Measurements from ENCODE around the gene MEX3A.
"Not testable (repeated sequence)": the region's sequence is repeated elsewhere in the genome, so short reads cannot be mapped to it uniquely, and the experiment has no call there.

Gene MEX3A

DNA sequence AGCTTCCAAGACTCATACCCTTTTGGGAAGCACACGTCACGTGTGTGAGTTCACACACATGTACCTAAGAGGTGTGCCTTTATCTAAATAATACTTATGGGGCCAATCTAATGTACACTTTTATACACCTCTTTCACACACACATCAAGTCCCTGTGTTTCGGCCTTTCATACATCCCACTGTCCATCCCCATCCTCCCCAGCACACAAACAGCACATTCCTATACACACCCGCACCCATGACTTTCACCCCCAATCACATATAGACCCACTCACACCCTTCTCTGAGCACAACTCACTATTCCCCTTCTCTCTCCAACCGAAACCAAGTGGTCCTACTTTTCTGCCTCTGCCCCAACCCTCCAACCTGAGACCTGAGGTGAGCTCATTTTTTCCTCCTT is 3.5 kb downstream of the MEX3A start:
- no peak for DNase-seq (ENCODE audit: low spot score)

DNA sequence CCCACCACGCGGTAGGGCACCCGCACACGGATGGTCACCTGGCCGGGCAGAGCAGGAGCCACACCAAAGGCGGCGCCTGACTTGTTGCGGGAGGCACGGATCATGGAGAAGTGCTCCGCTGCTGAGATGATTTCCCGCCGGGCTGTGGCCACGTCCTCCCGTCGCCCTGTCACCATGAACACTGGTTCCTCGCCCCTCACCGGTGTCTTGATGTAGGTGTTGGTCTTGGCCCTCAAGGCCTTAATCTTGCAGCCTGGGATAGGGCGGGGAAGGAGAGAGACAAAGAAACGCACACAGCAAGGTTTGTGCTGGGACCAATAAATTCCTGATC is 4.9 kb downstream of the MEX3A start:
- no peak for DNase-seq (ENCODE audit: low spot score)

DNA sequence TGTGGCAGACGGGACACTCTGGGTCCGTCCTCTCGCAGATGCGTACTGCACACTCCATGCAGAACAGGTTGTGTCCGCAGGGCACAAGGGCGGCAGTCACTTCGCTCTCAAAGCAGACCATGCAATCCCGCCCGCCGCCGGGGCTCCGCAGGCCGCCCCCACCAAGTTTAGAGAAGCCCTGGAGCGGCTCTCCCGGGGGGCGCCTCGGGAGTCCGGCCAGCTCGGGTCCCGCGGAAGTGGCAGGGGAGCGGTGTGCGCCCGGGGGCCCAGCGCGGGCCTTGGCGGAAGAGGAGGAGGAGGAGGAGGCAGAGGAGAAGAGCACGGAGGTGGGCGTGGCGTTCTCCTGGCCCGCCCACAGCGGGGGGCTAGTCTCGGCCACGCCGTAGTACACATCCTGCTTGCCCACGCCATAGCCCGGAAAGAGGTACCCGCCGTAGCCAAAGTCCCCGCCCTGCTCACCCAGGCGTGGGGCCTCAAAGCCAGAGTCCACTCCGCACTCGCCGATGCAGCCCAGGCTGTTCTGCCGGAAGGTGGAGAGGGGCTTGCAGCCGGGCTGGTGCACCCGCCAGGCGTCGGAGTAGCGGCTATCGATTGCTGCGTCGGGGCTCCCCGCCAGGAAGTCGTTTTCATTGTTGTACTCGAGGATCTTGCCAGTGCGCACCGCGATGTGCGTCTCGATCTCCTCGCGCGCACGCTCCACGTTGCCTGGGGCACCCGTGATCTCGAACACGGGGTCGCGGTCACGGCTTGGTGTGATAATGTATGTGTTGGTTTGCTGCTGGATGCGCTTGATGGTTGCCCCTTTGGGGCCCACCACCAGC is 5.4 kb downstream of the MEX3A start:
- no peak for DNase-seq (ENCODE audit: low spot score)

DNA sequence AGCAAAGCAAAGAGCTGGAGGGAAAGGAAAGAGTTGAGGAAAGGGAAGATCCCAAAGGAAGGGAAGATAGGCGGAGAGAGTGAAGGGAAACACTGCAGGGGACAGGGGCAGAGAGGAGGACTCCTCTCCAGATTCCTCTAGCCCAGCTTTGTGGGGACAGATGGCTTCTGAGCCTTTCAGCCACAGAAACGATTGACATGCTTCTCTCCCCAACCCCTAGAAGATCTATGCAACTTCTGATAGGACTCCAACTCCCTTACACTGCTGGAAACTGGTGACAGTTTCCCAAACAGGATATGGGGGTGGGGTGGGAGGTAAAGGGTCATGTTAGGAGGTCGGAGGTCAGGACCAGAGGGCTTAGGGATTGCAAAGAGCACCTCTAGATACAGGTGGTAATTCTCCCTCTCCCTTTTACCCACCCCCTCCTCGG is 6.5 kb downstream of the MEX3A start:
- DNase-seq (ENCODE audit: low spot score): no peak

DNA sequence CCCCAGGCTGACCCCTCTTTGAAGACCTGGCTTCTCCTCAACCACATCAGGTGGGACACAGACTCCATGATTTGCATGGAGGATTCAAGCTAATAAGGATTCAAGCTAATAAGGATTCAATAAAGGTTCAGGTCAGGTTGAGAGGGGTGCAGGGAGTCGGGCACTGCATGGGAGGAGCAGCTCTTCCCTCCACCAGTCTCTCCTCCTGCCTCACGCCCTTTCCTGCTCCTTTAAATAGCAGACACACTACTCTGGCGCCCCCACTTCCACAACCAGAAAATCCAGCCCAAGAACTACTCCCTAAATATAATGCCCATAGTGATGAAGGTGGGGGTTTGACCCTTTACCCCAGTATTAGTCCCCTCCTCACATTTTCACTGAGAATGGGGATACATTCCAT is 7.1 kb downstream of the MEX3A start:
- no peak for DNase-seq (ENCODE audit: low spot score)

DNA sequence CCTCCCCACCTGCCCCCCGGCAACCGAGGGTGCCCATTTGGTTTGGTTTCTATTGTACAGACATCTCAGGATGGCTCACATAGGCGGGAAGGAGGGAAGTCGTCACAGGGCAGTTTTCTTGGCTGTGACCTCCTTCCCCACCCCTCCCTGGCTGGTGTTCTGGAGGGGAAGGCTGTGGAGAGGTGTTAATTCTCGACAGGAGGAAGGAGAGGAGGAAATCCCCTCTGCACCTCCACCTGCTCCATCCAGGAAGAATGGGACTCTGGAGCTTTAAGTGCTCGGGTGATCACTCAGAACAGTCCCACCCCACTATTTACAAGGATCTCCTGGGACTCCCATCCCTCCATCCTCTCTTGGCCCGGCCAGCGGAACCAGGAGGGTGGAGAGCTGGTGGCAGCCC is 7.6 kb downstream of the MEX3A start:
- DNase-seq (ENCODE audit: low spot score): no peak

DNA sequence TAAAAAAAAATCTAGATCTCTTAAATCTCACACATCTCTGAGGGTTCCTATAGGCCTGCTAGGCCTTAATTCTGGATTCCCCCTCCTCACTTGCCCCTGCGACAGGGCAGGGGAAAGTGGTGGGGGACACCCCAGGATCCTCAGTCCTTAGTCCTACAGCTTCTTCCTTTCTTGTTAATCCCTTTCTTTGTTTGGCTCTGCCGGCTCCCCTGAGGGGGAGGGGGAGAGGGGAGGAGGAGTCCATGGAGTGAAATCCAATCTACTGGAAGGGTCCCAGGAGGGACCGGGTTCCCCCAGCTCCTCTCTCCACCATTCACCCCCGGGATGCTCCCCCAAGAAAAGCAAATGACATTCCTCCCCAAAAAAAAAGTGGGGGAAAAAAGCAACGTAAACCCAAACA is 8.5 kb downstream of the MEX3A start:
- DNase-seq (ENCODE audit: low spot score): no peak

DNA sequence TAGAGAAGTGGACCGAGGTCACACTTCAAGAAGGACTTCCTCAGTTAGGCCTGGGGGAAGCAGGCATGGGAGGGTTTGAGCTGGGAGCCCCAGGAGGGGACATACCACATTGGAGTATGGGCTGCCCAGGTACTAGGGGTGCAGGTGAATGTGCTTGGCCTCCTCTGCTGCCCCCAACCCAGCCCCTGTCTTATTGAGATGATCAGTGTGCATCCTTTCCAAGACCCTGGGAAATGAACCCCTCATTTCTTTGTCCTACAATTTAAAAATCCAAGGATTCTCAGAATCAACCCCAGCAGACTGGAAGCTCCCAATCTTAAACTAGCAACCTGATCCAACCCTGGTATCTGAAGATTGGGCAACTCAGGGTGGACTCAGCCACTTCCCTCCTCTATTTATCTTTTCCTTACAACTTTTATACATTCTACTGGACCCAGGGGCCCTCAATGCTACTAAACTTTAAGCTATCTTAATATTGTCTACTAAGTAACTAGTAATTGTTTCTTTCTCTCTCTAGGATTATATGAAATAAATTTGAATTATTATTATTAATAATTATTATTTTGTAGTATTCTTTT is 9.1 kb downstream of the MEX3A start:
- DNase-seq (ENCODE audit: low spot score): no peak

DNA sequence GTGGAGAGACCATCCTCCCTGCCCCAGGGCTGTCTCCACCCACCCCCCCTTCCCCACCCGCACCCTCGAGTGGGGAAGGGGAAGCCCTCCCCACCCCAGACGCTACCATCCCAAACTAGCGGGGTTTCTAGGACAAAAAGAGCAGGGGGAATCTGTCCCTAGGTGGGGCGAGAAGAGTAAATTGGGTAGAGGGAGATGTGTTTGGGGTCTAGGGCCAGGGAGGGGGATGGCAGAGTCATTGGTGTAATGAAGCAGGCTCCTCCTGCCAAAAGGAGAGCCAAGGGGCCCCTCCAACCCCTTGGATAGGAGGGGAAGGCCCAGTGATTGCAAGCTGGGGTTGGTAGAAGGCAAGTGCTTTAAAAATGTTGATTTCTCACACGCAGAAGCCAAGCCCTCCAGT is 10.0 kb downstream of the MEX3A start:
- DNase-seq (ENCODE audit: low spot score): no peak

DNA sequence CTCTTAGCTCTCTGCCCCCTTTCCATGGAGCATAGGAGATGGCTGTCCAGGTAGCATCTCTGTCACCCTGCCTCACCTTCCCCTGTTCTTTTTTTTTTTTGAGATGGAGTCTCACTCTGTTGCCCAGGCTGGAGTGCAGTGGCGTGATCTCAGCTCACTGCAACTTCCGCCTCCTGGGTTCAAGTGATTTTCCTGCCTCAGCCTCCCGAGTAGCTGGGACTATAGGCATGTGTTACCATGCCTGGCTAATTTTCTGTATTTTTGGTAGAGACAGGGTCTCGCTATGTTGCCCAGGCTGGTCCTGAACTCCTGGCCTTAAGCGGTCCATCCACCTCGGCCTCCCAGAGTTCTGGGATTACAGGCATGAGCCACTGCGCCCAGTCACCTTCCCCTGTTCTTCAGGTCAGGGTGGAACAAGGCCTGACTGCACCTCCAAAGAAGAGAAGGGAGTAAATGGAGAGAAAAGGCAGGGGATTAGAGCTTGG is 10.9 kb downstream of the MEX3A start:
- DNase-seq (ENCODE audit: low spot score): not testable (repeated sequence)

DNA sequence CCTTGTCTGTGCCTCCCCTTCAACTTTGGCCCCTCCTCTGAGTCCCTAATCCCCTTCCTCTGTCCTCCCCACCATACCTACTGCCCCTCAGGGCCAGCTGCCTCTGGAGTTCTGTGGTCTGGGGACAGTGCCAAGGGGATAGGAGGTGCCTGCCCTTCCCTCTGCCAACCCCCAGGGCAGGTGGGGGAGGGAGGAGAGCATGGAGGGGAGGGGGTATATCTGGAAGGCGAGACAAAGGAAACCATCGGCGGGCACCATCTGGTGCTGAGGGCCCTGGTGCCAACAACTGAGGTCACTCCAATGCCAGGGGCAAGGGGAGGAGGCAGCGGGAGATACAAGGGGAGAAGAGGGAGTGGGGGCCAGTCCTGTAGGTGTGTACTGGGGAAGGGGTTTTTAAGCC is 11.7 kb downstream of the MEX3A start:
- DNase-seq (ENCODE audit: low spot score): no peak

DNA sequence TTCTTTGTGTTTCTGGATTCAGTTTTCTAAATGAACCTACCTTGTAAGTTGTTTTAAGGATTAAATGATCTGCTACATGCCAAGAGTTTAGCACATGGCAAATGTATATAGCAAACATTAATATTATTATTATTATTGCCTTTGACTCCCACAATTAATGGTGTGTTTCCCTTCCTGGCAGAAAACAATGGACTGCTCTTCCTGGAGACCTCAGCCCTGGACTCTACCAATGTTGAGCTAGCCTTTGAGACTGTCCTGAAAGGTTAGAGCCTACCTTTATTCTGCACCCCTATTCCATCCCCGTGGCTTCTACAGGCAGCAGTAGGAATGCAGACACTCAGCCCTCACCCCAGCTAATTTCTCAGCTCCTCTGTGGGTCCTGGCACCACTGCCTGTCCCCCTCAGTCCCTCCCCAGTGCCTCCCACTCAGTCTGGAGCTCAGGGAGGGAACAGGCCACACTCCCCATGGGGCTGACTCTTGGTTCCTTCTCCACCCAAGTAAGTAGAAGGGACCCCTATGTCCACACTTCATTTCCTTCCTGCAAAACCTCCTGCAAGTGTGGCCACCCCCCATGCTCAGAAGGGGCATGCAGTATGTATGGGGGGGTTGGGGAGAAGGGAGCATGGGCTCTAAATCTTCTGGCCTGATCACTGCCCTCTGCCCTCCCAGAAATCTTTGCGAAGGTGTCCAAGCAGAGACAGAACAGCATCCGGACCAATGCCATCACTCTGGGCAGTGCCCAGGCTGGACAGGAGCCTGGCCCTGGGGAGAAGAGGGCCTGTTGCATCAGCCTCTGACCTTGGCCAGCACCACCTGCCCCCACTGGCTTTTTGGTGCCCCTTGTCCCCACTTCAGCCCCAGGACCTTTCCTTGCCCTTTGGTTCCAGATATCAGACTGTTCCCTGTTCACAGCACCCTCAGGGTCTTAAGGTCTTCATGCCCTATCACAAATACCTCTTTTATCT is 12.5 kb downstream of the MEX3A start:
- DNase-seq (ENCODE audit: low spot score): no peak

DNA sequence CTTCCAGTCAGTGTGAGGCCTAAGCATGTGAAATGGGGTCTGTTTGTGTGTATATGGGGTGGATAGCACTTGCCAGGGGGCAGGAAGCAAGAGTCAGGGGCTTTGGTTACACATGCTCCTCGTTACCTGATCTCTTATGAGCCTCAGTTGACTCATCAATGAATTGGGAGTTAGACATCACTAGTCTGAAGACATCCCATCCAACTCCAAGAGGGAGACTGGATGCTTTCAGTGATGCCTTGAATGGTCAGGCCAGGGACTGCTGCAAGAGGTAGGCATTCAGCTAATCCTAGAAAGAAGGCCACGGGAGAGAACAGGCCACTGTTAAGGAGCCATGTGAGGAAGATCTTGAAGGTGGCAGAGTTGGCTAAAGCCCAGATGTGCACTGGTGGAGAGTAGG is 15.0 kb downstream of the MEX3A start:
- no peak for DNase-seq (ENCODE audit: low spot score)

DNA sequence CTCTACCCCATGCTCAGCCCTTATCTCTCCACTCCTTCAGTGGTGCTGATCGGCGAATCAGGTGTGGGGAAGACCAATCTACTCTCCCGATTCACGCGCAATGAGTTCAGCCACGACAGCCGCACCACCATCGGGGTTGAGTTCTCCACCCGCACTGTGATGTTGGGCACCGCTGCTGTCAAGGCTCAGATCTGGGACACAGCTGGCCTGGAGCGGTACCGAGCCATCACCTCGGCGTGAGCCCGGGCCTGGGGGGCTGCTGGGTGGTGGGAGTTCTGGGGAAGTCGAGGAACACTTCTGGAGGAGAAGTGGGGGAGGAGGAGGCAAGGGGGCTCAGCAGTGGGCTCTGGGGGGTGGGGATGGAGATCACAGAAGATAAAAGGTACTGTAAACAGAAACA is 16.4 kb downstream of the MEX3A start:
- DNase-seq (ENCODE audit: low spot score): no peak

DNA sequence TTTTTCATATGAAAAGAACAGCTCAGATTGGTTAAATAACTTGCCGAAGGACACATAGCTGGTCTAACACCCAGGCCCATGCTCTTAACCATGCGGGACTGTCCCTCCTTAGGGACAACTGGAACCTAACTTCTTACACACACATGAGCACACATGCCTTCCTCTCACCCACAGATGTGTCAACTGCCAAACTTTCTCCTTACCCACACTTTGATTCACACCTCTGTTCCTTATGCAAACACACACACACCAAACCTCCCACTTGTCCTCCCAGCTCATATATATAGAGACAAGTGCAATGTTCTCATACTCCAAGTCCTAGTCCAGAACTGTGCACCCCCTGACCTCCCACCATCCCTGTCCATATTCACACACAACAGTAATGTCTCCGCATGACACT is 17.1 kb downstream of the MEX3A start:
- no peak for DNase-seq (ENCODE audit: low spot score)

DNA sequence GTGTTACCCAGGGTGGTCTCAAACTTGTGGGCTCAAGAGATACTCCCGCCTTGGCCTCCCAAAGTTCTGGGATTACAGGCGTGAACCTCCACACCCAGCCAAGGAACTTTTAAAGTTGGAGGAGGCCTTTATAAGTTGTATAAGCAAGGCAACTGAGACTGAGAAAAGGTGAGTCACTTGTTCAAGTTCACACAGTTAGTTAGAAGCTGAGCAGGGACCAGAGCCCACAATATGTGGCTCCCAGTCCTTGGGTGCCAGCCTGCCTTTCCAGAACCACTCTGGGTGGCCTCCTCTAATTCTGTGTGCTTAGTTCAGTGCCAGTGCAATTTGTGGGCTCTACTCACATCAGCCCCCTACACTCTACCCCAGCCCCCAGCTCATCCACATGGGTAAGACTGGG is 17.6 kb downstream of the MEX3A start:
- no peak for DNase-seq (ENCODE audit: low spot score)

DNA sequence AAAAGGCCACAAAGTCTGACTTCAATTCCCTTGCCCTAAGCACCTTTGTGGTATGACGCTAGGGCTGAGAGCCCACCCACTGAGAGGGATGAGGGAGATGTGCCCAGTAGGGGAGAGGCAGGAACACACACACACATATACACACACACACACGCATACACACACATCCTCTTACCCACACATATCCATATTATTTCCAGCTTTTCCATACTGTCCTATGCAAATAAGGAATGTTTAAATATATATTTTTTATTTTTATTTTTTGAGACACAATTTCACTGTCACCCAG is 18.3 kb downstream of the MEX3A start:
- no peak for DNase-seq (ENCODE audit: low spot score)

DNA sequence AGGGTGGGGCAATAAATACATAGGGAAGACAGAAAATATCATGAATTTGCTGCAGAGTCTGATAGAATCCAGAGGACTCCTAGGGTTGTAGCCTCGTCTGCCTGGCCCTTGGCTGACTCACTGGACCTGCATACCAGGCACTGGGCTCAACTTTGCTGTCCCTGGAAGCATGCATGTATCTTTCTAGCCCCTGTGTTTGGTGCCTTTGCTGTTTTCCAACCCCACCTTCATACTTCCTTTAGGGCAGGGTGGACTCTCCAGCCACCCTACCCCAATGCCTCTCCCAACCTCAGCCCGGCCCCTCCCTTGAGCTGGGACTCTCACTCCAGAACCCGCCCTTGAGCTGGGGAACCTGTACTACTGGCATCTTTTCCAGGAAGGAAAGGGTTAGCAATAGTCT is 20.1 kb downstream of the MEX3A start:
- no peak for DNase-seq (ENCODE audit: low spot score)

DNA sequence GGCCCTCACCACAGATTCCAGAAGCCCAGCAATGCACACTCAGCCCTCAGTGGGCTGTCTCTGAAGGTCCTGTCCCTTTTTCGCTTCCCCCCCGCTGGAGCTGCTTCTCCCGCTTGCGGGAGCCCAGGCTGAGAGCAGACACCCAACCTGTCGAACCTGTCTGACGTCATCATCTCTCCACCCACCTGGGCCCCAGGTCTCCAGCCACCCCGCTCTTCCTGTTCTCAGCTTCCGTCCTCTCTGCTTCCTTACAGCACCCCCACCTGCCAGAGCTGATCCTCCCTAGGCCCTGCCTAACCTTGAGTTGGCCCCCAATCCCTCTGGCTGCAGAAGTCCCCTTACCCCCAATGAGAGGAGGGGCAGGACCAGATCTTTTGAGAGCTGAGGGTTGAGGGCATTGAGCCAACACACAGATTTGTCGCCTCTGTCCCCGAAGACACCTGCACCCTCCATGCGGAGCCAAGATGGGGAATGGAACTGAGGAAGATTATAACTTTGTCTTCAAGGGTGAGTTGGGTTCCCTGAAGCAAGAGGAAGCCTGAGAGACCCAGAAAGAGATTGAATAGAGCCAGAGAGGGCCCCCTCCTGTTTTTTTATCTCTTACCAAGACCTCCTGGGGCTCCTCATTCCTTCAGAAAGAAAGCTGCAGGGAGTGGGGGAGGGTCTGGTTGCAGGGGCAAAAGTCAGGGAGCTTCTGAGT is 21.2 kb downstream of the MEX3A start, which contains the start of gene RAB25:
Gene RAB25, plus strand, starts transcription at position 224 of the 700 bp plus-strand sequence. Its CDS starts 241 bp downstream, at position 465.
- no peak for DNase-seq (ENCODE audit: low spot score)

DNA sequence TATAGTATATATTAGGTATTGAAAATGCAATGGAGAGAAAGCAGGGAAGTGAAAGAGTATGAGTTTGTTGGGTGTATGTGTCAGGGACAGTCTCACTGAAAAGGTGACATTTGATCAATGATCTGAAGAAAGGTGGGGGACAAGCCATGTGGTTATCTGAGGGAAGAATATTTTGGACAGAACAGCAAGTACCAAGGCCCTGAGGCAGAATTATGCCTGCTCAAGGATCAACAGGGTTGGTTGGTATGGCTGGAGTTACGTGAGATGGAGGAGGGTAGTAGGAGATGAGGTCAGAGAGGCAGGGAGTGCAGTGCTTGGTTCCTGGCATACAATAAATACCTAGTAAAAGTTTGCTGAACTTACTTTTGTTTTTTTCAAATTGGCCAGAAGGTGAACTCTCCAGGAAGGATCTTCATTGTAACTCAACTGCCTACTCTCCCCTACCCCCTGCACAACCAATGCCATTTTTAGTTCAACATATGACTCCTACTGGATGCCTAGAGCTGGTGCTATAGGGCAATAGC is 25.9 kb downstream of the MEX3A start:
- no peak for DNase-seq (ENCODE audit: low spot score)

DNA sequence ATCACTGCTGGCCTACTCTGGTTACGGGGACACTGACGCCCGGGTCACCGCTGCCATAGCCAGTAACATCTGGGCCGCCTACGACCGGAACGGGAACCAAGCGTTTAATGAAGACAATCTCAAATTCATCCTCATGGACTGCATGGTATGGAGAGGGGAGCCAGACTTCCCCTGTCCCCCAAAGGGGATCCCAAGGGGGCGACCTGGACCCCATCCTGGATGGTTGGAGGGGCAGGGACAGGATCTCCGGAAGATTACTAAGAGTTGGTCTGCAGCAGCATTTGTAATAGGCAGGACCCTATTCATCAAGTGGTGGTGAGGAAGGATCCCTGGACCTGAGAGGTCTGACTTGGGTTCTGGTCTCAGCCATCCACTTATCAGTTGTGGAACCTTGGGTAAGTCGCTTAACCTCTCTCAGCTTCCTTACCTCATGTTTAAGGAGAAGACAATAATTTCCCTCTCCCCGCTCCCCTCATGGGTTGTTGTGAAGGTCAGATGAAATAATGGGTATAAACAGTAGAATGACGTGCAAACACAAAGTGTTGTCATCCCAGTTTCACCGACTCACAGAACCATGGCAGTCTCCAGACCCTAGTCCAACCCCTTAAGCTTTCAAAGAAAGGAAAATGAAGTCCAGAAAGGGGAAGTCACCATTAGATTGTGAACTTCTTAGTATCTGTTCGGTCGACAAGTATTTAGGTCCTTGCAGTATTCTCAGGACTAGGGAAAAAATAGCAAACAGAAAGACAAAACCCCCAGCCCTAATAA is 26.8 kb downstream of the MEX3A start:
- no peak for DNase-seq (ENCODE audit: low spot score)
